K562 (cell line): ENCODE data around the gene ELF1. TPM values are rescaled to one million over a fixed set of nuclear protein-coding genes. Genes with fewer than 3 reads are reported as not detected.

Experiments used
- HSF4 ChIP-seq: fragments of 250-450 bp; sonication (Bioruptor Pico); IDR thresholded peaks from 2 replicates; pipeline ENCODE4 v2.1.2; 2022; ENCODE audit warnings: mild to moderate bottlenecking, moderate library complexity, borderline replicate concordance
- MCM7 ChIP-seq, 2 experiments: fragments of 450-650 bp; IDR thresholded peaks; 2 replicates each; pipeline ENCODE4 v1.6.1; 2016 to 2018
- MED1 ChIP-seq: sonication (generic); formaldehyde crosslinking; IDR thresholded peaks from 2 replicates; pipeline ENCODE4 v1.8.1; 2023; ENCODE audit warnings: missing genetic modification reagents, borderline replicate concordance
- NFE2L1 ChIP-seq: fragments of 450-650 bp; IDR thresholded peaks from 2 replicates; pipeline ENCODE4 v1.6.1; 2016; ENCODE audit warnings: missing genetic modification characterization, low read depth, mild to moderate bottlenecking, missing compliant biosample characterization, moderate library complexity, borderline replicate concordance
- RBBP5 ChIP-seq: fragments of 200-600 bp; sonication (generic); IDR thresholded peaks from 2 replicates; pipeline ENCODE4 v1.6.1; 2012; ENCODE audit warnings: borderline replicate concordance, mild to moderate bottlenecking, low read length, control low read depth, inconsistent platforms; ENCODE audit not compliant: insufficient read depth, poor library complexity, severe bottlenecking
- SAFB2 ChIP-seq: fragments of 200-400 bp; formaldehyde crosslinking; IDR thresholded peaks from 2 replicates; pipeline ENCODE4 v1.6.1; 2018; ENCODE audit warnings: borderline replicate concordance, low read length, low read depth, moderate library complexity; ENCODE audit not compliant: severe bottlenecking
- SNRNP70 ChIP-seq: fragments of 200-400 bp; formaldehyde crosslinking; optimal IDR thresholded peaks from 2 replicates; pipeline ENCODE3; 2017; ENCODE audit warnings: low read depth, low read length
- SRSF3 ChIP-seq: fragments of 200-400 bp; formaldehyde crosslinking; IDR thresholded peaks from 2 replicates; pipeline ENCODE4 v1.6.1; 2016; ENCODE audit warnings: mild to moderate bottlenecking, low read length, moderate library complexity; ENCODE audit not compliant: insufficient read depth
- TAF7 ChIP-seq: fragments of 450-650 bp; IDR thresholded peaks from 2 replicates; pipeline ENCODE4 v1.6.1; 2016; ENCODE audit warnings: missing genetic modification characterization, missing compliant biosample characterization
- TCF7 ChIP-seq: sonication (generic); IDR thresholded peaks from 2 replicates; pipeline ENCODE4 v1.6.1; 2016; ENCODE audit warnings: antibody characterized with exemption, borderline replicate concordance
- ZFP1 ChIP-seq: fragments of 450-650 bp; formaldehyde crosslinking; IDR thresholded peaks from 2 replicates; pipeline ENCODE4 v1.4.0; 2020; ENCODE audit warnings: mild to moderate bottlenecking, mixed read lengths
- ZNF444 ChIP-seq: fragments of 250-450 bp; sonication (Bioruptor Pico); IDR thresholded peaks from 2 replicates; pipeline ENCODE4 v1.4.0; 2020; ENCODE audit warnings: mild to moderate bottlenecking, moderate library complexity
- ZNF584 ChIP-seq: fragments of 200-800 bp; sonication (Bioruptor generic); IDR thresholded peaks from 2 replicates; pipeline ENCODE4 v1.6.1; 2016; ENCODE audit warnings: low read depth, mild to moderate bottlenecking, missing genetic modification characterization, missing compliant biosample characterization
- ZNF589 ChIP-seq: fragments of 200-800 bp; sonication (Bioruptor generic); IDR thresholded peaks from 2 replicates; pipeline ENCODE4 v1.6.1; 2016; ENCODE audit warnings: low read depth, missing genetic modification characterization, missing compliant biosample characterization
- ZNF695 ChIP-seq: fragments of 450-650 bp; formaldehyde crosslinking; IDR thresholded peaks from 2 replicates; pipeline ENCODE4 v1.4.0; 2020; ENCODE audit warnings: mild to moderate bottlenecking, moderate library complexity
- ZNF696 ChIP-seq: fragments of 250-450 bp; sonication (Bioruptor Pico); conservative IDR thresholded peaks from 2 replicates; pipeline ENCODE4 v1.4.0; 2020; ENCODE audit warnings: mild to moderate bottlenecking, moderate library complexity
- polyA plus RNA-seq, 8 experiments: library from polyadenylated mRNA; depleted of rRNA in 4 of 8; stranded (reverse) in 5 of 8; unstranded in 3 of 8; fragments of >200 nt; fragmentation: Nextera tagmentation in 2 of 8; fragmentation: Illumina TruSeq in 1 of 8; extraction: Ambion mirVana in 2 of 8; extraction: Trizol in 1 of 8; gene quantifications; 2 replicates each; pipeline versions ENCODE4 v1.2.1 to v1.2.3, GENCODE V29; 2011 to 2014; ENCODE audit warnings: inconsistent platforms in 1 of 8, missing spikeins in 1 of 8
- total RNA-seq, 7 experiments: library from RNA; depleted of rRNA in 6 of 7; stranded (reverse); fragments of >200 nt in 6 of 7; fragmentation: Illumina TruSeq in 2 of 7; extraction: Trizol in 2 of 7; gene quantifications; 2 replicates each; pipeline versions ENCODE4 v1.2.1 to v1.2.3, GENCODE V29; 2011 to 2021; ENCODE audit warnings: low replicate concordance in 1 of 7
- TF ChIP-seq, protein P1 (sequence below): fragments of 450-650 bp; formaldehyde crosslinking; IDR thresholded peaks from 2 replicates; pipeline ENCODE4 v1.4.0; 2022; ENCODE audit warnings: missing genetic modification characterization
- TF ChIP-seq, protein P2 (sequence below): fragments of 450-650 bp; IDR thresholded peaks from 2 replicates; pipeline ENCODE4 v1.6.1; 2016; ENCODE audit warnings: low read depth
- TF ChIP-seq, protein P3 (sequence below): fragments of 250-450 bp; sonication (Bioruptor Pico); IDR thresholded peaks from 2 replicates; pipeline ENCODE4 v1.6.1; 2021; ENCODE audit warnings: mild to moderate bottlenecking

Gene ELF1
- total and polyA plus RNA-seq, 9 of the 15 experiments (the other 6 are each of a cell fraction or from before 2014, with no cell fraction given), result 24.7 to 54.4 (median 33.4) TPM

DNA sequence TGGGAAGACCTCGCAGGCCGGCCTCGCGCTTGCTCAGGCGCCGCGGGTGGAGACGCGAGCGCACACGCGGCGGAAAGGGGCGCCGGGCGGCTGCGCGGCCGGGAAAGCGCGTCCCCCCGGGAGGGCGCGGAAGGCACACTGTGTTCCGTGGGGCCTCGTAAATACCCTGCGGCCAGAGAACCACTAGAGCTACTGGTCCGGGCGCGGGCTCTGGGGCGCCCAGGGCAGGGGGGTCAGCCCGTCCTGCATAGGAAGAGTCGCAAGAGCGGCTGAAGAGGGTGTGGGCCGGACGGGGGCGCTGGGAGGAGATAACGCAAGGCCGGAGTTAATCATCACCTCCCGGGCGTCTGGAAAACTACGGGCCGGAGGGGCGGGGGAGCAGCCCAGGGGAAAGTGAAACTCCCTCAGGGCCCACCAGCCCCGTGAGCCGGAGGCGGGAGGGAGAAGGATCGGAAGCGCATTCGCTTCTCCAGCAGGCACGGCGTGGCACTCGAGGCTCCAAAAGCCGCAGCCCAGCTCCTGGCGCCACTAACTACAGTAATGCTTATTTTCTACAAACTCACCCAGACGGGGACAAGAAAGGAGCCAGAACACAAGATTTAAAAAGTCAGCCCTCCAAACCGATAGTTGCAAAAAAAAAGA is 41.1 kb upstream of the ELF1 start (continued):
- TF ChIP-seq, protein P1, sequence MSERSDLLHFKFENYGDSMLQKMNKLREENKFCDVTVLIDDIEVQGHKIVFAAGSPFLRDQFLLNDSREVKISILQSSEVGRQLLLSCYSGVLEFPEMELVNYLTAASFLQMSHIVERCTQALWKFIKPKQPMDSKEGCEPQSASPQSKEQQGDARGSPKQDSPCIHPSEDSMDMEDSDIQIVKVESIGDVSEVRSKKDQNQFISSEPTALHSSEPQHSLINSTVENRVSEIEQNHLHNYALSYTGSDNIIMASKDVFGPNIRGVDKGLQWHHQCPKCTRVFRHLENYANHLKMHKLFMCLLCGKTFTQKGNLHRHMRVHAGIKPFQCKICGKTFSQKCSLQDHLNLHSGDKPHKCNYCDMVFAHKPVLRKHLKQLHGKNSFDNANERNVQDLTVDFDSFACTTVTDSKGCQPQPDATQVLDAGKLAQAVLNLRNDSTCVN (CRISPR knock-in tag), result no peak
- TF ChIP-seq SAFB2, result no peak
- TF ChIP-seq ZFP1 (CRISPR knock-in tag), result no peak
- TF ChIP-seq, protein P2, sequence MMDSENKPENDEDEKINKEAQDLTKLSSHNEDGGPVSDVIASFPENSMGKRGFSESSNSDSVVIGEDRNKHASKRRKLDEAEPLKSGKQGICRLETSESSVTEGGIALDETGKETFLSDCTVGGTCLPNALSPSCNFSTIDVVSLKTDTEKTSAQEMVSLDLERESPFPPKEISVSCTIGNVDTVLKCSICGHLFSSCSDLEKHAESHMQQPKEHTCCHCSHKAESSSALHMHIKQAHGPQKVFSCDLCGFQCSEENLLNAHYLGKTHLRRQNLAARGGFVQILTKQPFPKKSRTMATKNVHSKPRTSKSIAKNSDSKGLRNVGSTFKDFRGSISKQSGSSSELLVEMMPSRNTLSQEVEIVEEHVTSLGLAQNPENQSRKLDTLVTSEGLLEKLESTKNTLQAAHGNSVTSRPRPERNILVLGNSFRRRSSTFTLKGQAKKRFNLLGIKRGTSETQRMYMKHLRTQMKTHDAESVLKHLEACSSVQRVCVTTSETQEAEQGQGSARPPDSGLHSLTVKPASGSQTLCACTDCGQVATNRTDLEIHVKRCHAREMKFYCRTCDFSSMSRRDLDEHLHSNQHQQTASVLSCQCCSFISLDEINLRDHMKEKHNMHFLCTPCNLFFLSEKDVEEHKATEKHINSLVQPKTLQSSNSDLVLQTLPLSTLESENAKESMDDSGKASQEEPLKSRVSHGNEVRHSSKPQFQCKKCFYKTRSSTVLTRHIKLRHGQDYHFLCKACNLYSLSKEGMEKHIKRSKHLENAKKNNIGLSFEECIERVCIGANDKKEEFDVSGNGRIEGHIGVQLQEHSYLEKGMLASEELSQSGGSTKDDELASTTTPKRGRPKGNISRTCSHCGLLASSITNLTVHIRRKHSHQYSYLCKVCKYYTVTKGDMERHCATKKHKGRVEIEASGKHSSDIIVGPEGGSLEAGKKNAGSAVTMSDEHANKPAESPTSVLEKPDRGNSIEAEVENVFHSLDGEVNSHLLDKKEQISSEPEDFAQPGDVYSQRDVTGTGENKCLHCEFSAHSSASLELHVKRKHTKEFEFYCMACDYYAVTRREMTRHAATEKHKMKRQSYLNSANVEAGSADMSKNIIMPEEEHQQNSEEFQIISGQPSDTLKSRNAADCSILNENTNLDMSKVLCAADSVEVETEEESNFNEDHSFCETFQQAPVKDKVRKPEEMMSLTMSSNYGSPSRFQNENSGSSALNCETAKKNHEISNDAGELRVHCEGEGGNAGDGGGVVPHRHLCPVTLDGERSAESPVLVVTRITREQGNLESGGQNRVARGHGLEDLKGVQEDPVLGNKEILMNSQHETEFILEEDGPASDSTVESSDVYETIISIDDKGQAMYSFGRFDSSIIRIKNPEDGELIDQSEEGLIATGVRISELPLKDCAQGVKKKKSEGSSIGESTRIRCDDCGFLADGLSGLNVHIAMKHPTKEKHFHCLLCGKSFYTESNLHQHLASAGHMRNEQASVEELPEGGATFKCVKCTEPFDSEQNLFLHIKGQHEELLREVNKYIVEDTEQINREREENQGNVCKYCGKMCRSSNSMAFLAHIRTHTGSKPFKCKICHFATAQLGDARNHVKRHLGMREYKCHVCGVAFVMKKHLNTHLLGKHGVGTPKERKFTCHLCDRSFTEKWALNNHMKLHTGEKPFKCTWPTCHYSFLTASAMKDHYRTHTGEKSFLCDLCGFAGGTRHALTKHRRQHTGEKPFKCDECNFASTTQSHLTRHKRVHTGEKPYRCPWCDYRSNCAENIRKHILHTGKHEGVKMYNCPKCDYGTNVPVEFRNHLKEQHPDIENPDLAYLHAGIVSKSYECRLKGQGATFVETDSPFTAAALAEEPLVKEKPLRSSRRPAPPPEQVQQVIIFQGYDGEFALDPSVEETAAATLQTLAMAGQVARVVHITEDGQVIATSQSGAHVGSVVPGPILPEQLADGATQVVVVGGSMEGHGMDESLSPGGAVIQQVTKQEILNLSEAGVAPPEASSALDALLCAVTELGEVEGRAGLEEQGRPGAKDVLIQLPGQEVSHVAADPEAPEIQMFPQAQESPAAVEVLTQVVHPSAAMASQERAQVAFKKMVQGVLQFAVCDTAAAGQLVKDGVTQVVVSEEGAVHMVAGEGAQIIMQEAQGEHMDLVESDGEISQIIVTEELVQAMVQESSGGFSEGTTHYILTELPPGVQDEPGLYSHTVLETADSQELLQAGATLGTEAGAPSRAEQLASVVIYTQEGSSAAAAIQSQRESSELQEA, result no peak
- TF ChIP-seq HSF4 (CRISPR knock-in tag), result no peak
- no peak for TF ChIP-seq ZNF444 (CRISPR knock-in tag)
- no peak for TF ChIP-seq ZNF584
- 0 out of 2 replicates have a peak, but pooled peaks have one; percentile 35 for TF ChIP-seq TAF7 (tag)
- TF ChIP-seq SRSF3, result no peak
- TF ChIP-seq MCM7 (IDR thresholded peaks at IDR 0.05), result no peak; a peak in 1 of 4 replicates
- no peak; the same call in 1 of the 2 replicates for TF ChIP-seq ZNF589 (CRISPR knock-in tag)
- no peak for TF ChIP-seq ZNF695 (CRISPR knock-in tag)
- TF ChIP-seq, protein P3, sequence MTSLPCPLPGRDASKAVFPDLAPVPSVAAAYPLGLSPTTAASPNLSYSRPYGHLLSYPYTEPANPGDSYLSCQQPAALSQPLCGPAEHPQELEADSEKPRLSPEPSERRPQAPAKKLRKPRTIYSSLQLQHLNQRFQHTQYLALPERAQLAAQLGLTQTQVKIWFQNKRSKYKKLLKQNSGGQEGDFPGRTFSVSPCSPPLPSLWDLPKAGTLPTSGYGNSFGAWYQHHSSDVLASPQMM (CRISPR knock-in tag), result no peak
- TF ChIP-seq ZNF696, result no peak
- TF ChIP-seq TCF7, result no peak
- no peak for TF ChIP-seq NFE2L1 (tag)
- peak; percentile 81 for TF ChIP-seq RBBP5
- no peak for TF ChIP-seq MED1 (CRISPR knock-in tag)
- TF ChIP-seq SNRNP70, result no peak
